ENCODE results near the gene ATG2A.

Gene ATG2A

GRCh38 chr11:64854534-64855502, 62.2 kb downstream of the ATG2A start:
- peak; percentile 97 for DNase-seq (ENCODE audit: low spot score)
- Histone ChIP-seq H3K4me3 (peak overlapping the region; percentile 53), H3K27ac (peak overlapping the region; percentile 91)
- TF ChIP-seq CTCF (IDR thresholded peaks at IDR 0.05) = no peak

DNA sequence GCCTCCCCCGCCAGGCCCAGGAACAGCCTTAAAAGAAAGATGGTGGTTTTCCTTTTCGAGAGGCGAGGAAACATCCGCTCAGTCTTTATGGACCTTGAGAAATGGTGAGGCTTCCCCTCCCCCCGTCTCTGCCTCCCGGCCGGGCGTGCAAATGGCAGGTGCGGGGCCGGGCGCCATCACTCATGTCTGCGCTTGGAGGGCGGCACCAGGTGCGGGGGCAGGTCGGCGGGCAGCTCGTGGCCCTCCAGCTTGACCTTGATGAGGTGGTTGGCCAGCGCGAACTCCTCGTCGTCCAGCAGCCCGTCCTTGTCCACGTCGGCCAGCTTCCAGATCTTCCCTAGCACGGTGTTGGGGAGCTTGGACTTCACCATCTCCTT, 62.9 kb downstream of the ATG2A start:
- Histone ChIP-seq H3K27ac (peak overlapping the region; percentile 91), H3K4me3 (peak overlapping the region; percentile 53)
- TF ChIP-seq CTCF (IDR thresholded peaks at IDR 0.05) = no peak
- no peak for DNase-seq (ENCODE audit: low spot score)

DNA sequence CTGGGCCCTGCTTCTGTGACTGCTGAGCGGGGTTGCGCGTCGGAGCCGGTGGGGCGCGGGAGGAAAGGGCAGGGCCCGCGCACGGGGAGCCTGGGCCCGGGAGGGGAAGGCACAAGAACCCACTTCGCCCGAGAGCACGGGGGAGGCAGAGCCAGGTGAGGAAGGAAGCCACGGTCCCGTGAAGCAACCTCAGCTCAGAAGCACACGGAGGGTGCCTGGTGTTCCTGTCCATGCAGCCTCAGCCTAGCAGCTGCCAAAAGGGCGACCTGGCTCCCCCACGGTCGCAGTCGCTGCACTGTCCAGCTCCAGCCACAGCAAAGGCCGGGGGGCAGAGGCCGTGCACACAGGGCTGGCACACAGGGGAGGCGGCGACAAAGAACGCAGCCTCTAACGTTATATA, 63.3 kb downstream of the ATG2A start:
- Histone ChIP-seq H3K27ac (peak overlapping the region; percentile 91), H3K4me3 (no peak overlapping the region)
- no peak for TF ChIP-seq CTCF (IDR thresholded peaks at IDR 0.05)
- no peak for DNase-seq (ENCODE audit: low spot score)

DNA sequence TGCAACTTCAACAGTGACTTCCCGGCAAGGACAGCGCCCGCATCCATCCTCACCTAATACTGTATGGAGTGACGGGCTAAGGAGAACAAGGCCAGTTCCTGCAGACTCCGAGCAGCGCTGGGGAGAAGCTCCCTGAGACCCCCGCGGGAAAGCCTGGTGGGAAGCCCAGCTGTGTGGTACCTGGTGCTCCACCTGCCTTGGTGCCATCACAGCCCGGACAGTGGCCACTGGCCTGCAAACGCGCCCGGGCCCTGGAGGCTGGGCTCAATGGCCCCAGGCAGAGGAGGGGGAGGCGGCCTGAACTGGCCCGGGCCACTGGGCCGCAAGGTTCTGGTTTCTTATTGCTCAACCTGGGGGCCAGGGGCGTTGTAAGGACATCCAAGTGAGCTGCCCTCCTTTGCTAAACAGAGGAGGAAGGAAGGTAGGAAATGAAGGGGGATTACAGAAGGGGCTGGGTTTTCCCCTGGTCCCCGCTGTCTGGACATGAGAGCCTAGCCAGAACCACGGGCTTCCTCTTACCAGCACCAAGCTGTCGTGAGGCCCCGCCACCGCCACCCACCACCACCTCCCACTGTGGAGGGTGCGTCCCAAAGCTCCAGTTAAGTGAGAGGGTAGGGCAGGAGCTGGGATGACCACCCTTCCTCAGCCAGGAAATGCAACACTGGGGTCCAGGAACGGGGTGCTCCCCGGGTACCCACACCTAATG, 64.1 kb downstream of the ATG2A start:
- no peak for DNase-seq (ENCODE audit: low spot score)
- Histone ChIP-seq H3K4me3 (no peak overlapping the region), H3K27ac (peak overlapping the region; percentile 91)
- TF ChIP-seq CTCF (IDR thresholded peaks at IDR 0.05) = no peak

DNA sequence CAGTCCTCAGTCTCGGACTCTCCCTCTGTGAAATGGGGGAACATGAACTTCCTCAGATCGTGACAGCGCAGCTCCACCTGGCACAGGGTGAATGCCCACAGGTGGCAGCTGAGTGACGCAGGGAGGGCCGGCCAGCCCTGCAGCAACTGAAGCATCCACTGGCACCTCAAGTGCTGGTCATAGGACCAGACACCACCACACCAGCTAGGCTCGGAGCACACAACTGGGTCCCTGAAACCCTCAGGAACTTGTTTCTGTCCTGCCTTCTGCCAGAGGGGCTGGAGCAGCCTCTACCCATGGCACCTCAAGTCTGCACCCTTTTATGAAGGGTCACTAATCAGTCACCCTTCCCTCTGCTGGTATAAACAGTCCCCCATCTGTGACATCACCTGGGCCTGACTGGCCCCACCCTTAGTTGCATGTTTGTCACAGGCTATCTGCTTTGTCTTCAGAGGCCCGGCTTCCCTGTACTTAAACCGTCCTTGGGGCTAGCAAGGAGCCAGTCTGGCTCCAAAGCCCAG, 65.1 kb downstream of the ATG2A start:
- peak overlapping the region; percentile 91 for H3K27ac ChIP-seq
- H3K4me3 ChIP-seq = no peak overlapping the region
- DNase-seq (ENCODE audit: low spot score) = no peak
- no peak for TF ChIP-seq CTCF (IDR thresholded peaks at IDR 0.05)

- Histone ChIP-seq H3K27ac (peak overlapping the region; percentile 25 to 91), H3K4me3 (no peak overlapping the region)
- no peak for DNase-seq (ENCODE audit: low spot score)
- TF ChIP-seq CTCF (IDR thresholded peaks at IDR 0.05) = no peak
Observed at GRCh38 chr11:64850979-64851567, 65.9 kb downstream of the ATG2A start.
